ENCODE data around the gene DSC1. TPM values are rescaled to one million over a fixed set of nuclear protein-coding genes. Genes with fewer than 3 reads are reported as not detected.
"Not testable (repeated sequence)": the region's sequence is repeated elsewhere in the genome, so short reads cannot be mapped to it uniquely, and the experiment has no call there.

The DSC1 gene
- total and polyA plus RNA-seq, 3 experiments from 2014 or later: 0.11 to 2.1 (median 0.18) TPM

DNA sequence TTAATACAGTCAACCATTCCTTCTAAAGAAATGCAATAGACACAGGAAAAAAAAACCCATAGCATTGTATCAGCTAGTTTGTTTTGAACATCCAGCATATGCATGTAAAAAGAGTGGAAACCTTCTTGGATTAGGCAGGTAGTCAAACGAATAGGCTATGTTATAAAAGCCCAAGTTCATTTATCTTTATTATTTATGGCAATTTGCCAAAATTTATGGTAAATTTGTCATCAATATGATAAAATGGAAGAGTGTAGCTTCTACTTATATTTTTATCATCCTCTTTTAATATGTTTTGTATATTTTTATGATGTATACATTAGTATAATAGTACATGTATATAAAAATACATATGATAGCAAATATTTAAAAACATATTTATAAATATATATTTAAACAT, 23.9 kb downstream of the DSC1 start:
- POLR2A ChIA-PET: interaction anchor here (0.6 kb wide), 1 partner anchor 15 kb away, joined by 3 read pairs; no protein-coding TSS in a partner anchor
- no peak overlapping the region for H3K4me3 Mint-ChIP-seq
- no peak overlapping the region for H3K4me3 ChIP-seq (ENCODE audit: low read length)

DNA sequence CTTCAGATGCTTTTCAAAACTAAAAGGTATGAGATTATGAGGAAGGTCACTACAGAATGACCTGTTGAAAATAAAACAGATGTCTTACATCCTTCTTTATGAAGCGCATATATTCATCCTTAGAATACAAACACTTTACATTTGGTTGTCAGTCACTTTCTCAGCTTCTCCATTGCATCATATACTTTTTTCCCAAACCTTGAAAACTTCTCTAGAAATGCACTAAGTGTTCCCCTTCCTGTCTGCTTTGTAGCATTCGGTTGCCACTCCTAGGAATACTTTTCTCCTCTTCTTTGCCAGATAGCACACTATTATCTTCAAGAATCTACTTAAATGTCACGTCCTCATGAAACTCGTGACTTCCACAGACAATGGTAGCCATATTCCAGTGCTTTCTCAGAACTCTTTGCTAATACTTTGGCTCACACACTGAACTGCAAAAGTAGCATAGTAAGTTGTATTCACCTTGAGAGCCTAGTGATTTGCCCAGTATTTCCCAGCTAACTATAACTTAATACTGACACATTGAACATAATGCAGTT, 27.6 kb downstream of the DSC1 start:
- POLR2A ChIA-PET: no interaction called here
- Mint-ChIP-seq H3K4me3 (no peak overlapping the region), H3K9me3 (peaks cover 0 to 19% (median 3%) of the 10 kb centered on the region in 5 donors), H3K4me1 (no peaks in the 10 kb centered on the region), H3K27ac (no peak overlapping the region), H3K27me3 (no peaks in the 10 kb centered on the region), H3K36me3 (no peaks in the 10 kb centered on the region)
- H3K36me3 ChIP-seq (ENCODE audit: insufficient read depth, low read length): no peaks in the 10 kb centered on the region
- H3K4me1 ChIP-seq (ENCODE audit: insufficient read depth, low read length): no peaks in the 10 kb centered on the region
- DNase-seq: no peak
- no peaks in the 10 kb centered on the region for H3K27me3 ChIP-seq (ENCODE audit: insufficient read depth, low read length, poor library complexity, severe bottlenecking)
- no peaks in the 10 kb centered on the region for H3K9me3 ChIP-seq (ENCODE audit: low read length)
- CTCF ChIA-PET: no interaction called here
- no peak overlapping the region for H3K27ac ChIP-seq (ENCODE audit: low read depth, low read length)
- no peak overlapping the region for H3K4me3 ChIP-seq (ENCODE audit: low read length)

More for the DNA sequence above, 23.9 kb downstream of the DSC1 start:
- CTCF ChIA-PET: no interaction called here
- Mint-ChIP-seq H3K9me3 (peaks cover 0 to 24% (median 3%) of the 10 kb centered on the region in 5 donors), H3K4me1 (no peaks in the 10 kb centered on the region), H3K36me3 (no peaks in the 10 kb centered on the region), H3K27ac (no peak overlapping the region), H3K27me3 (no peaks in the 10 kb centered on the region)
- Histone ChIP-seq H3K9me3 (ENCODE audit: low read length) (no peaks in the 10 kb centered on the region), H3K4me1 (ENCODE audit: insufficient read depth, low read length) (no peaks in the 10 kb centered on the region), H3K36me3 (ENCODE audit: insufficient read depth, low read length) (no peaks in the 10 kb centered on the region), H3K27ac (ENCODE audit: low read depth, low read length) (no peak overlapping the region), H3K27me3 (ENCODE audit: insufficient read depth, low read length, poor library complexity, severe bottlenecking) (no peaks in the 10 kb centered on the region)
- no peak for DNase-seq

DNA sequence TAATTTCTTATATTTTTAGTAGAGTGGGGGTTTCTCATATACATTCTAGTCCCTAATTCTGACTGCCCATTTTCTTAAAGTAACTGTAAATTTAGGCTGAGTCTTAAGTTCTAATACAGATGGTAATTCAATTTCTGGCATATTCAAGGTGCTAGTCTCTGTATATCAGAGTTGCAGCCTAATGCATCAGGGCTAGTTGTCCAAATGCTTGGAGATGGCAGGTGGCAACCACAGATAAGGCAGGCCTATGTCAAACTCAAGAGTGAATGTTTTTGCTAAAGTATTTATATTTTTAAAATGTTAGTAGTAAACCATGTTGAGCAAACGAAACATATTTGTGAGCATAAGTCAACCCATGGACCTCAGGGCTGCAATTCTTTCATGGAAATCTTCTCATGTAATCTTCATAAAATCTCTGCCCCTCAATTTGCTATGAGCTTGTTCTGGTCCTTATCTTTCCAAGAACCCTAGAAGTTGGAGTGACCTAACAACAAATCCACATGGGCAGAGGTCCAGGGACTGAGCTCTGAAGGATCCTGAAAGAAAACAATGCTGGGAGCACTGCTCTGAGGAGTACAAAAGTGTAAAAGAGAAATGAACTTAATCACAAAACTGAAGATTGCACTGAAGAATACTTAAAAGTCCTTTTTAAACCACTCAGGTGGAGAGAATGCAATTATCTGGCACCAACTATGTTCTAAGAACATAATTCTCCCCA, 33.1 kb downstream of the DSC1 start:
- POLR2A ChIA-PET: no interaction called here
- no peaks in the 10 kb centered on the region for H3K9me3 ChIP-seq (ENCODE audit: low read length)
- H3K4me3 Mint-ChIP-seq: no peak overlapping the region

DNA sequence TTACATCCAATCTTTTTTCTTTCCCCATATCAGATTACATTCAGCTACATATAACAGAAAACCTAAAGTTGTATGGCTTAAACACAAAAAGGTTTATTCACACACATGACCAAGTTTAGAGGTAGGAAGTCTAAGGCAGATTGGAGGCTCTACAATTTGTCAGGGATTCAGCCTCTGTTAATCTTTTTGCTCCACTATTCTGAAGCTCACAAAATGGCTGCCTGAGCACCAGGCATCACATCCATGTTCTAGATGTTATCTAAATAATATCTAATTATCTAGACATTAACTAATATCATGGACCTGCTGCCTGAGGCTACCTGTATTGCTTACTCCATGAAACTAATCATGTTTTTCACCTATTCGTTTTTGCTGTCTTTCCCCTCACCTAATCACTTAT, 36.8 kb downstream of the DSC1 start:
- no peak overlapping the region for H3K4me3 Mint-ChIP-seq
- Histone ChIP-seq H3K9me3 (ENCODE audit: low read length) (no peaks in the 10 kb centered on the region), H3K36me3 (ENCODE audit: insufficient read depth, low read length) (no peaks in the 10 kb centered on the region), H3K4me3 (ENCODE audit: low read length) (no peak overlapping the region), H3K4me1 (ENCODE audit: insufficient read depth, low read length) (no peaks in the 10 kb centered on the region), H3K27ac (ENCODE audit: low read depth, low read length) (no peak overlapping the region), H3K27me3 (ENCODE audit: insufficient read depth, low read length, poor library complexity, severe bottlenecking) (no peaks in the 10 kb centered on the region)
- no peak for DNase-seq
- H3K4me1 Mint-ChIP-seq: no peaks in the 10 kb centered on the region
- no peaks in the 10 kb centered on the region for H3K36me3 Mint-ChIP-seq
- ChIA-PET CTCF (no interaction called here), POLR2A (no interaction called here)
- H3K27me3 Mint-ChIP-seq: no peaks in the 10 kb centered on the region
- H3K27ac Mint-ChIP-seq: no peak overlapping the region
- H3K9me3 Mint-ChIP-seq: peaks cover 2 to 12% (median 9%) of the 10 kb centered on the region in 5 donors

More for the DNA sequence above, 33.1 kb downstream of the DSC1 start:
- H3K4me1 Mint-ChIP-seq: no peaks in the 10 kb centered on the region
- no peaks in the 10 kb centered on the region for H3K27me3 Mint-ChIP-seq
- H3K9me3 Mint-ChIP-seq: peaks cover 0 to 10% (median 6%) of the 10 kb centered on the region in 5 donors
- Histone ChIP-seq H3K4me1 (ENCODE audit: insufficient read depth, low read length) (no peaks in the 10 kb centered on the region), H3K36me3 (ENCODE audit: insufficient read depth, low read length) (no peaks in the 10 kb centered on the region), H3K27ac (ENCODE audit: low read depth, low read length) (no peak overlapping the region), H3K27me3 (ENCODE audit: insufficient read depth, low read length, poor library complexity, severe bottlenecking) (no peaks in the 10 kb centered on the region), H3K4me3 (ENCODE audit: low read length) (no peak overlapping the region)
- H3K36me3 Mint-ChIP-seq: no peaks in the 10 kb centered on the region
- DNase-seq: no peak
- CTCF ChIA-PET: no interaction called here
- no peak overlapping the region for H3K27ac Mint-ChIP-seq

DNA sequence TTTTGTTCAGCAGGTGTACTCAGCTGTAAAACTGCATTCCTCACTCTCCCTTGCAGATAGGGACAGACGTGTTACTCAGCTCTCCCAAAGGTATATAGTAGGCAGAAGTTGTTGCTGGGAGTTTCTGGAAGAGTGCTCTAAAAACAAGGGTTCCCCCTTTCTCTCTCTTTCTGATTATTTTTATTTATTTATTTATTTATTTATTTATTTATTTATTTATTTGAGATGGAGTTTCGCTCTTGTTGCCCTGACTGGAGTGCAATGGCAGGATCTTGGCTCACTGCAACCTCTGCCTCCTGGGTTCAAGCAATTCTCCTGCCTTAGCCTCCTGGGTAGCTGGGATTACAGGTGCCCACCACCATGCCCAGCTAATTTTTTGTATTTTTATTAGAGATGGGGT, 39.5 kb downstream of the DSC1 start:
- DNase-seq; H3K4me3 ChIP-seq (ENCODE audit: low read length); H3K4me1 Mint-ChIP-seq; H3K27ac ChIP-seq (ENCODE audit: low read depth, low read length); H3K27me3 ChIP-seq (ENCODE audit: insufficient read depth, low read length, poor library complexity, severe bottlenecking); H3K27me3 Mint-ChIP-seq; H3K27ac Mint-ChIP-seq; H3K36me3 ChIP-seq (ENCODE audit: insufficient read depth, low read length); H3K4me1 ChIP-seq (ENCODE audit: insufficient read depth, low read length); H3K36me3 Mint-ChIP-seq; CTCF ChIA-PET; POLR2A ChIA-PET; H3K4me3 Mint-ChIP-seq; H3K9me3 ChIP-seq (ENCODE audit: low read length): not testable (repeated sequence)
- H3K9me3 Mint-ChIP-seq: peaks cover 6 to 25% (median 18%) of the 10 kb centered on the region in 5 donors

DNA sequence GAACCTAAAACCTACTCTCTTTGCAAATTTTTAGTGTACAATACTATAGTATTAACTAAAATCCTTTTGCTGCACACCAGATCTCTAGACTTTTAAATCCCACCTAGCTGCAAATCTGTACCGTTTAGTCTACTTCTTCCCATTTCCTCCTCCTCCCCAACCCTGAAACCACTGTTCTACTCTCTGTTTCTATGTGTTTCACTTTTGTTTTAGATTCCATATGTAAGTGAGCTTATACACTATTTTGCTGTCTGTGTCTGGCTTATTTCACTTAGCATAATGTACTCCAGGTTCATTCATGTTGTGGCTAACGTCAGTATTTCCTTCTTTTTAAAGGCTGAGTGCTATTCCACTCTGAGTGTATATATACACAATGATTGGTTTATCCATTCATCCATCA, 42.1 kb downstream of the DSC1 start:
- ChIA-PET POLR2A (no interaction called here), CTCF (no interaction called here)
- Mint-ChIP-seq H3K27me3 (no peaks in the 10 kb centered on the region), H3K27ac (no peak overlapping the region), H3K4me3 (no peak overlapping the region), H3K36me3 (no peaks in the 10 kb centered on the region), H3K4me1 (no peaks in the 10 kb centered on the region), H3K9me3 (peaks cover 11 to 31% (median 14%) of the 10 kb centered on the region in 5 donors)
- Histone ChIP-seq H3K4me1 (ENCODE audit: insufficient read depth, low read length) (no peaks in the 10 kb centered on the region), H3K27me3 (ENCODE audit: insufficient read depth, low read length, poor library complexity, severe bottlenecking) (no peaks in the 10 kb centered on the region), H3K9me3 (ENCODE audit: low read length) (no peaks in the 10 kb centered on the region), H3K36me3 (ENCODE audit: insufficient read depth, low read length) (no peaks in the 10 kb centered on the region), H3K27ac (ENCODE audit: low read depth, low read length) (no peak overlapping the region), H3K4me3 (ENCODE audit: low read length) (no peak overlapping the region)
- DNase-seq: no peak

DNA sequence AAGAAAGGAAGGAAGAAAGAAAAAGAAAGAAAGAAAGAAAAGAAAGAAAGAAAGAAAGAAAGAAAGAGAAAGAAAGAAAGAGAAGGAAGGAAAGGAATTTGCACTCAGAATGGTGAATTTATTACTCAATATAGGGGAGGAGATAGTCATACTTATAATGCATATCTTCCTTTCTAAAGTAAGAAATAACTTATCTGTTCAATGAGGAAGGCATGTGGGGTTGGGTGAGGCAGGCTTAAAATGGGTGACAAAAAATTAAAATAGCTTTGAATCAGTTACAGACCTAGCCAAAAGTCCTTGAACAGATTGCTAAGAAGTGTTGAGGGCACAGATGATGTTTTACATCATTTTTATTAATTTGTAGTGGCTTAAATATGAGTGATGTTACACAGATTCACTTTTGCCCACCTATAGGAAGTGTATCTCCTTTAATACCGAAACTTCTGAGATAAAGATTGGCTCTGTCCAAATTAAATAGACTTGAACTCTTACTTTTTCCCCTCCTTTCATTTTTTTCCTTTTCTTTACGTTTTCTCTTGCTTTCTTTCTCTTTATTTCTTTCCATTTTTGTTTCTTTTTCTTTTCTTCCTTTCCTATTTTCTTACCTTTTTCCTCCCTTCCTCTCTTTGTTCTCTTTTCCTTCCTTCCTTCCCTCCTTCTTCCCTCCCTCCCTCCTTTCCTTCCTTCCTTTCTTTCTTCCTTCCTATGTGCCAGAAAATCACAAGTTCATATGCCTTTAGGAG, 45.6 kb downstream of the DSC1 start:
- ChIA-PET CTCF (no interaction called here), POLR2A (no interaction called here)
- DNase-seq: no peak
- Histone ChIP-seq H3K27me3 (ENCODE audit: insufficient read depth, low read length, poor library complexity, severe bottlenecking) (no peaks in the 10 kb centered on the region), H3K36me3 (ENCODE audit: insufficient read depth, low read length) (no peaks in the 10 kb centered on the region), H3K9me3 (ENCODE audit: low read length) (no peaks in the 10 kb centered on the region), H3K4me3 (ENCODE audit: low read length) (no peak overlapping the region), H3K27ac (ENCODE audit: low read depth, low read length) (no peak overlapping the region), H3K4me1 (ENCODE audit: insufficient read depth, low read length) (no peaks in the 10 kb centered on the region)
- Mint-ChIP-seq H3K9me3 (peaks cover 9 to 25% (median 12%) of the 10 kb centered on the region in 5 donors), H3K27me3 (no peaks in the 10 kb centered on the region), H3K36me3 (no peaks in the 10 kb centered on the region), H3K4me1 (no peaks in the 10 kb centered on the region), H3K27ac (no peak overlapping the region), H3K4me3 (peak overlapping the region in 1 of 7 donors; percentile 24)

DNA sequence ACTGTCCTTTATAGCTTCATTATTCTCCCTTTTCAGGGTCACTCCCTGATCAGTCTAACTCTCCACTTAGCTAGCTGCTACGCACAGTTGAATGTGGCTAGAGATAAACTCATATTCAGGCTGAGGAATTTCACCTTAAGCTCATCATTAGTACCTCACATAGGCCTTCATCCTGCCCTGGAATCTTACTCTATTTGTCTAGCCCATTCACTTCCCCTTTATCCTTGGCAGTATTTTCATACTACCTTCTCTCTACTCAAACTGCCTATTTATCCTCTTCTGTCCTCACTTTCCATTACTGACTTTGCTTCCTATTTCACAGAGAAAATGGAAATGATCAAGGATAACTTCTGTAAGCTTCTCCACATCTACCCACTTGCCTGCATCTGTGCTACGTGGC, 49.9 kb downstream of the DSC1 start:
- no peak for DNase-seq
- H3K4me1 Mint-ChIP-seq: no peaks in the 10 kb centered on the region
- Histone ChIP-seq H3K27ac (ENCODE audit: low read depth, low read length) (no peak overlapping the region), H3K9me3 (ENCODE audit: low read length) (no peaks in the 10 kb centered on the region), H3K27me3 (ENCODE audit: insufficient read depth, low read length, poor library complexity, severe bottlenecking) (no peaks in the 10 kb centered on the region), H3K4me3 (ENCODE audit: low read length) (no peak overlapping the region), H3K36me3 (ENCODE audit: insufficient read depth, low read length) (no peaks in the 10 kb centered on the region), H3K4me1 (ENCODE audit: insufficient read depth, low read length) (no peaks in the 10 kb centered on the region)
- ChIA-PET POLR2A (no interaction called here), CTCF (no interaction called here)
- no peak overlapping the region for H3K27ac Mint-ChIP-seq
- H3K4me3 Mint-ChIP-seq: no peak overlapping the region
- no peaks in the 10 kb centered on the region for H3K36me3 Mint-ChIP-seq
- no peaks in the 10 kb centered on the region for H3K27me3 Mint-ChIP-seq
- H3K9me3 Mint-ChIP-seq: peaks cover 0 to 11% (median 8%) of the 10 kb centered on the region in 5 donors

All from CD8-positive, alpha-beta memory T cell (primary cell).